ENCODE measurements around the gene CAPNS2.

DNA sequence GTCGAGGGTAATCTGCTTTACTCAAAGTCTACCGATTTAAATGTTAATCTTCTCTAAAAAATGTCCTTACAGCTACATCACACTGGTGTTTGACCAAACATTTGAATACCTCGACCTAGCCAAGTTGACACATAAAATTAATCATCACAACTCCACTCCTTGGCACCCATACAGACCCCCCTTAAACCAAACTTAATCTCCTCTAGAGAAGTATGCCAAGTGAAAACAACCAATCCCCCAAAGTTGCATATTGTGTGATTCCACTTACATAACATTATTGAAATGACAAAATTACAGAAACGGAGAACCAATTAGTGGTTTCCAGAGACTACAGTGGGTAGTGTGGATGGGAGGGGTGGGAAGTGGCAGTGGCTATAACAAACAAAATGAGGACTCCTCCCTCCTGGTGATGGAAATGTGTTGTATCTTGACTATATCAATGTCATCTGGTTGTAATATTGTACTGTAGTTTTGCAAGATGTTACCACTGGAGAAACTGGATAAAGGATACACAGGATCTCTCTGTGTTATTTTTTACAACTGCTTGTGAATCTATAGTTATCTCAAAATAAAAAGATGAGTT, 39.4 kb downstream of the CAPNS2 start:
- TF ChIP-seq, protein P1, sequence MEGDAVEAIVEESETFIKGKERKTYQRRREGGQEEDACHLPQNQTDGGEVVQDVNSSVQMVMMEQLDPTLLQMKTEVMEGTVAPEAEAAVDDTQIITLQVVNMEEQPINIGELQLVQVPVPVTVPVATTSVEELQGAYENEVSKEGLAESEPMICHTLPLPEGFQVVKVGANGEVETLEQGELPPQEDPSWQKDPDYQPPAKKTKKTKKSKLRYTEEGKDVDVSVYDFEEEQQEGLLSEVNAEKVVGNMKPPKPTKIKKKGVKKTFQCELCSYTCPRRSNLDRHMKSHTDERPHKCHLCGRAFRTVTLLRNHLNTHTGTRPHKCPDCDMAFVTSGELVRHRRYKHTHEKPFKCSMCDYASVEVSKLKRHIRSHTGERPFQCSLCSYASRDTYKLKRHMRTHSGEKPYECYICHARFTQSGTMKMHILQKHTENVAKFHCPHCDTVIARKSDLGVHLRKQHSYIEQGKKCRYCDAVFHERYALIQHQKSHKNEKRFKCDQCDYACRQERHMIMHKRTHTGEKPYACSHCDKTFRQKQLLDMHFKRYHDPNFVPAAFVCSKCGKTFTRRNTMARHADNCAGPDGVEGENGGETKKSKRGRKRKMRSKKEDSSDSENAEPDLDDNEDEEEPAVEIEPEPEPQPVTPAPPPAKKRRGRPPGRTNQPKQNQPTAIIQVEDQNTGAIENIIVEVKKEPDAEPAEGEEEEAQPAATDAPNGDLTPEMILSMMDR (IDR thresholded peaks at IDR 0.05): no peak
- TF ChIP-seq POLR2A (IDR thresholded peaks at IDR 0.05): no peak
